NOMO-1 treated with dmso at 0.1 percent for 144 hours (cell line): Measurements from ENCODE around the gene HOTAIR.

Experiments used
- DNase-seq: peaks from one replicate; lab custom pipeline; 2025; ENCODE audit not compliant: unreplicated experiment; lab: John Stamatoyannopoulos, UW

Gene HOTAIR

GRCh38 chr12:53948650-53949593 is 25.8 kb downstream of the HOTAIR start:
- peak; percentile 14 for DNase-seq

GRCh38 chr12:53947743-53948142 is 27.0 kb downstream of the HOTAIR start:
- DNase-seq = no peak

GRCh38 chr12:53944907-53945847 is 29.6 kb downstream of the HOTAIR start:
- DNase-seq = no peak

- DNase-seq = no peak
Measured at GRCh38 chr12:53944209-53944608, 30.5 kb downstream of the HOTAIR start.

GRCh38 chr12:53942467-53942997 is 32.2 kb downstream of the HOTAIR start:
- no peak for DNase-seq

GRCh38 chr12:53941750-53942149 is 33.0 kb downstream of the HOTAIR start:
- no peak for DNase-seq

GRCh38 chr12:53941187-53941586 is 33.6 kb downstream of the HOTAIR start:
- no peak for DNase-seq

- no peak for DNase-seq
Measured at GRCh38 chr12:53940443-53941014, 34.2 kb downstream of the HOTAIR start.

GRCh38 chr12:53939141-53940108 is 35.3 kb downstream of the HOTAIR start:
- no peak for DNase-seq

- DNase-seq = no peak
Measured at GRCh38 chr12:53938326-53939140, 36.2 kb downstream of the HOTAIR start, which contains the start of gene HOXC13. Gene HOXC13 (plus strand): TSS chr12:53938831. CDS start chr12:53938907, 76 bp downstream.

GRCh38 chr12:53937596-53938325 is 37.0 kb downstream of the HOTAIR start:
- no peak for DNase-seq

GRCh38 chr12:53937099-53937498 is 37.7 kb downstream of the HOTAIR start:
- DNase-seq = no peak

- DNase-seq = no peak
Measured at GRCh38 chr12:53935383-53936341, 39.1 kb downstream of the HOTAIR start.

- no peak for DNase-seq
Measured at GRCh38 chr12:53932915-53933314, 41.8 kb downstream of the HOTAIR start.

- DNase-seq = no peak
Measured at GRCh38 chr12:53931844-53932581, 42.7 kb downstream of the HOTAIR start.

GRCh38 chr12:53930591-53931255 is 44.0 kb downstream of the HOTAIR start:
- no peak for DNase-seq
